Glomerular visceral epithelial cell (primary cell): ENCODE data around the gene MGLL.

Experiments used
- DNase-seq: peaks from one replicate; pipeline ENCODE4 v3.0.0-alpha.2; 2016; ENCODE audit errors: extremely low spot score

MGLL gene

DNA sequence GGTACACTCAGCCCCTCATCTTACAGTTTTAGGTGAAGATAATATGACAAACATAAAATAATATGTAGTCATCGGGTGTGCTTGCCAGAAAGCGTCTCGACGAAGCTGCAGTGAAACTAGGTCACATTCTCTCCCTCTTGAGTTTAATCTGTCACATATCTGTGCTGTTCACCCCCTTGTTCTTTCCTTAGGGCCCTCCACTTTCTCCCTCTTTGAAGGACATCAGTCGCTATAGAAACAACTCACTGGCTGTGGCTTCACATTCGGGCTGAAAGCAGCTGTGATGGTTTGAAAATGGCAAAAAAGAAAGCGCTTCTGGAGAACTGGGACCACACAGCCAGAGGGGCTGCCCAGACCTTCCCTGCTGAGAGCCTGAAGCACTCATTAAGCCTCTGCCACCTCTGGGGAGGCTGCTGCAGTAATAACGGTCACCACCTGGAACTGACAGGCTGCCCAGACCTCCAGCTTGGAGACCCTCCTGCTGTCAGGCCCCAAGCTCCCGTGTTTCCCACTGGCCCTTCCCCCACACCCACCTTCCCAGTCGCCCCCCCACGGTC lies 99.2 kb downstream of the MGLL start:
- no peak for DNase-seq

- no peak for DNase-seq
Observed at GRCh38 chr3:127722091-127722784, 100.1 kb downstream of the MGLL start.

- no peak for DNase-seq
Observed at GRCh38 chr3:127720985-127721935, 101.1 kb downstream of the MGLL start.

GRCh38 chr3:127720161-127720823 lies 102.0 kb downstream of the MGLL start:
- no peak for DNase-seq

DNA sequence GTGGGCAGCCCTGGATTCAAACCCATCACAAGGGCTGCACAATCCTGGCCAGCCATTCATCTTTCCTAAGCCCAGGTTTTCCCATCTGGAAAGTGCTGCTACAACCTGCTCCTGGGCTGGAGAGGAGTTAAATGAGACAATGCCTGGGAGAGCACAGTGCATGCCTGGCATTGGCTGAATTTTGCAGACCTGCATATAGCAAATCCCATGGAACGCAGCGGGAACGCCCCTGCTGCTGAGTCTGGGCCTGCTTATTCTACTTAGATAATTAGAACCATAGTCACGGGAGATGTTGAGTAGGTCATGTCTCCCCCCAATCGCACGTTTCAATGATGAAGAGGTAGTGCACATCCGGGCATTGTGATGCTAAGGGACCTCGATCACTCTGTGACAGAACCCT lies 102.9 kb downstream of the MGLL start:
- DNase-seq = no peak

DNA sequence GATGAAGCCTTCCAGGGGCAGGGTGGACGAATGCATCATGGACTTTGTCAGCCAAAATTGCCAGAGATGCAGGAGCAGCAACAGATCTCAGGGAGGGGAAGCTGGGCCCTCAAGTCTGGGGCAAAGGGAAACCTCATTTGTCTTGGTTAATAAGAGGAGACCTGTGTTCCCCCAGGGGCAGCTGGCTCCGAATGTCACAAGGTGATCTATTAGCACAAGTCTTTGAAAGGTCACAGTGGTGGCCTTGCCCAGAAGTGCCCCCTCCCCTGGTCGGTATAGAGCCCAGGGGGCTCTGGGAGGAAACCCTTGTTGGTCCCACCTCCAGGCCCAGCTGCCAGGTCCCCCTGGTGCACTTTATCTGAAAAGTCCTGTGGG lies 103.4 kb downstream of the MGLL start:
- no peak for DNase-seq

DNA sequence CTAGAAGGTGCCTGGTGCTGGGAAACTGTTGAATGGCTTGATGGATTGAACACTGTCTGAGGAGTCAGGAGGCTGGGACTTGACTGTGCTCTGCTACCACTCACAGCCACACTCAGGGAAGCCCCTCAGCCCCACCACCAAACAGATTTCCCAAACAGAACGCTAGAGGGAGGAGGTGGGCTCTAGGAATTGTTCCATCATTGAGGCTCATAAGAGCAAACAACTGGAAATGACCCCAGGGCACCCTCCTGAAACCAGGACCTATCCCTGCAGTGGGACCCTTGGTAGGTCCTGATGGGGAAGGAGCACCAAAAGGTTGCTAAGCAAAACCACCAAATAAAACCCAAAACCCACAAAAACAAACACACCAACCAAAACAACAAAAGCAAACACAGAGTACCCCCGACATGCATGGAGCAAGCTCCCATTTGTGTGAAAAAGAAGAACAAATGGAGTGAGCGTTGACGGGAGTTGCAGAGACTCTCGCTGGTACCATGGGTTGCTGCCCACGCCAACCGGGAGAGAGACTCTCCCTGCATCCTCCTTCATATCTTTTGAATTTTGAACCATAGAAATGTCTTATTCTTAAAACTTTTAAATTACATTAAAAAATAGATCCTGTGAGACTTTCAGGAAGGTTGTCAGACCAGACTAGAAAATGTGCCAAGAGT lies 103.9 kb downstream of the MGLL start:
- no peak for DNase-seq

- DNase-seq = no peak
Observed at GRCh38 chr3:127717357-127718244, 104.7 kb downstream of the MGLL start.

- no peak for DNase-seq
Observed at GRCh38 chr3:127716384-127716783, 105.9 kb downstream of the MGLL start.

DNA sequence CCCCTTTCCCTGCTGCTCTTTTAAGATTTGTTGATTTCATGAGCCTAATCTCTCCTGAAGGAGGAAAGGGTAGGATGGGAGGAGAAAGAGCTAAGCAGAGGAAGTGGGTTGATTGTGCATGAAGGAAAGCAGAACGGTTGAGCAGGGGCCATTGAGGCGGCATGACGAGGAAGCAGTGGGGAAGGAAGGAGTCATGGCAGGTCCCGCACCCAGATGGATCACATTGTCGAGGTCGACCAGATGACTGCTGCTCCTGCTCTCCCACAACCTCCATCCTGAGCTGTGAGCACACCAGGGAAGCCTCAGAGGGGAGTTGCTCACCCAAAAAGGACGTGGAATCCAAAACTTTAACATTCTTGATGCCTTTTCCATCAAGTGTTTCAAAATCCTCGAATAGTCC lies 106.8 kb downstream of the MGLL start:
- no peak for DNase-seq

DNA sequence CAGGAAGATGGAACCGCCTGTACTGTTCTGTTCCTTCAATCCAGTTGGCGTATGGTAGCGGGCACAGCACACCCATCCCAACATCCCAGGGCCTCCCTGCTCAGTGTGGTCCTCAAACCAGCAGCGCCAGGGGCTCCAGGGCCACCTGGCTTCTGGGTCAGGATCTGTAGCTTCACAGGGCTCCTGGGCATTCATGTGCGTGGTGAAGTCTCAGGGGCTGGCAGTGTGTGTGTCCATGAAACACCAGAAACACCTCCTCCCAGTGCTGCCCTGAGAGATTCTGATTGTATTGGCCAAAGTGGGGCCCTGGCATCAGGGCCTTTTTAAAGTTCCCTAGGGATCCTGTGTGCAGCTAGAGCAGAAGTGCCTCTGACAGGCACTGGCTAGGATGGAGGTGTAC lies 107.4 kb downstream of the MGLL start:
- DNase-seq = no peak

DNA sequence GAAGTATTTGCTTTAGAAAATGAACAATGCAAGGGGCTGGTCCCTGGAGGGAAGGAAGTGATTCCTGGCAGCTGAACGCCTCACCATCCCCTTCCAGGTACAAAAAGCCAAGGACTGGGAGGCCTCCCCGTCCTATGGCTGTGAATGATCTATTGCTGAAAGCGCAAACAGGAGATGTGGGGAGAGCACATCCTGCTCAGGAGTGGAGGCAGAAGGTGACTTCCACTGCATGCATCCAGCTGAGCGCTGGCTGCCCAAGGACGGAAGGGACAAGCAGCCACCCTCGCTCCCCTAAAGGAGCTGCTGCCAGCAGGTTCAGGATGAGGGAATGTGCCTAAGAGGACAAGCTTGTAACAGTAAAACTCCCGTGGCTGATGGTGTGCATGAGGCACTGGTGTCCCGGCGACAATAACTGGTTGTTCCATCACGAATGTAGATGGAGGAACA lies 108.2 kb downstream of the MGLL start:
- no peak for DNase-seq

- DNase-seq = no peak
Observed at GRCh38 chr3:127712881-127713771, 109.2 kb downstream of the MGLL start.

DNA sequence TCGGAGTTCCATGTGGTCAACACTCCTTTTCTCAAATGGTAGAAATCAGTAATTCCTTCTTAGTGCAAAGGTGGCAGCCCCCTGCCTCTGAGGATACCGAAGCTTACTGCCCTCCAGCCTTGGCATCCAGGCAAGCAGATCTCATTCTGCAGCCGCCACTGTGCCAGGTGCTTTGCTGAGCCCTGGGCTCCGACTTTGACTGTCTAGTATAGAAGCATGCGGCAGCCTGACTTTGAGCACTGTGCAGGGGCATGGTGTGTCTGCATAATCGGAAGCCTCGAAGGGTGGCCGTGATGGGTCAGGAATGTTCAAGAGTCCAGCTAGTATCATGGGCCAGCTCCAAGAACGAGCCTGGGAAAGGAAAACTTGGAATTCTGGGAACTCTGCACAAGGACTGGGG lies 109.9 kb downstream of the MGLL start:
- no peak for DNase-seq

DNA sequence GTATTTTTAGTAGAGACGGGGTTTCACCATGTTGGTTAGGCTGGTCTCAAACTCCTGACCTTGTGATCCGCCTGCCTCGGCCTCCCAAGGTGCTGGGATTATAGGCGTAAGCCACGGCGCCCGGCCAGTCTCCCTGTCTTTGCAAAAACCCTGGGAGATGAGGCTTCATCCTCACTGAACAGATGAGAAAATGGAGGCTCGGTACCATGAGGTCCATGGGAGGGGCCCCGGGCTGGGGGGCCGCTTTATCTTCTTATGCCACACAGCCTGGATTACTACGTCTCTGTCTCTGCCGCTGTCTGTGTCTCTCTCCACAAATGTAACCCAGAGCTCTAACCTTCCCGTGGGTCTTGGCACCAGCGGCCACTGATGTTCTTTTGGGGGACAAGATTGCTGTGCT lies 110.4 kb downstream of the MGLL start:
- DNase-seq = no peak

DNA sequence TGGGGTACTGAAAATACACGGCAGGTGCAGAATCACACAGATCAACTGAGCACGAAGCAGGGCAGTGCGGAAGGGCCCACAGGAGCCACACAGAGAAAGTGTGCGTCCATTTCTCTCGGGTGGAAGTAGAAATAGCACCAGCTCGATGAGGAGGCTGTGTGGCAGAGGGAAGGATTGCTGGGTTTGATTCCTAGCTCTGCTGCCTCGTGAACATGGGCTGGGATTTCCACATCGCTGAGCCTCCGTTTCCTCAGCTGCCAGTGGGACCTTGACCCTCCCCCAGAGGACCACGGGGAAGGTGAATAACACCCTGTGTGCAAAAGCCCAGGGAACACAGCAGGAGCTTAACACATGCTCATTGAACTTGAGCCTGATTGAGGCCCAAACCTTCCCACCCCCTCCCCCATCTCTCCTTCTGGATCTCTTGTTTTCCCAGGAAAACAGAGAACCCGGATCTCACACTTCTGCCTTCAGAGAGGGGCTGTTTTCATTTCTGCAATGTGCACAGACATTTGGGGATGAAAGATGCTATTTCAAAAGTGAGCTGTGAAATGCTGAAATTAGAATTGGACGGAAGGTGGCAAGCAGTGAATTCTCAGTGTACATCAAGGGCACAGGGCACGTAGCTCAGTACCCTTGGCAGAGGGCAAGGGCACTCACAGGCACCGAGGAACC lies 111.2 kb downstream of the MGLL start:
- no peak for DNase-seq

- DNase-seq = no peak
Observed at GRCh38 chr3:127710155-127710941, 112.0 kb downstream of the MGLL start.
